Measurements from ENCODE around the gene TCF7L1.

The TCF7L1 gene

GRCh38 chr2:85156619-85157018 lies 23.4 kb downstream of the TCF7L1 start:
- Histone ChIP-seq H3K79me2 (ENCODE audit: insufficient read depth, low read length) (no peaks in the 10 kb centered on the region), H3K27me3 (ENCODE audit: insufficient read depth, low read length, poor library complexity, severe bottlenecking) (no peaks in the 10 kb centered on the region), H2AFZ (ENCODE audit: low read length) (no peak overlapping the region), H3K4me3 (ENCODE audit: low read length, poor library complexity, severe bottlenecking) (no peak overlapping the region), H3K4me2 (ENCODE audit: low read depth, low read length, poor library complexity, severe bottlenecking) (no peak overlapping the region), H3K4me1 (ENCODE audit: insufficient read depth, low read length, poor library complexity, severe bottlenecking) (no peaks in the 10 kb centered on the region), H4K20me1 (ENCODE audit: insufficient read depth, low read length, poor library complexity, severe bottlenecking) (no peaks in the 10 kb centered on the region), H3K9me3 (ENCODE audit: insufficient read depth, low read depth, low read length) (no peaks in the 10 kb centered on the region), H3K9me2 (replicated peaks; ENCODE audit: low read depth, low read length) (no peaks in the 10 kb centered on the region), H3F3A (ENCODE audit: low read depth) (no peaks in the 10 kb centered on the region), H3K9ac (ENCODE audit: low read depth, low read length, poor library complexity, severe bottlenecking) (no peak overlapping the region), H3K36me3 (ENCODE audit: insufficient read depth, low read length) (no peaks in the 10 kb centered on the region)
- TF ChIP-seq CTCF (conservative IDR thresholded peaks at IDR 0.05; ENCODE audit: low read length) (no peak), EZH2phosphoT487 (IDR thresholded peaks at IDR 0.05; ENCODE audit: borderline replicate concordance) (no peak)

GRCh38 chr2:85157345-85157744 lies 24.2 kb downstream of the TCF7L1 start:
- no peak overlapping the region for H3K4me2 ChIP-seq (ENCODE audit: low read depth, low read length, poor library complexity, severe bottlenecking)
- no peaks in the 10 kb centered on the region for H3K9me3 ChIP-seq (ENCODE audit: insufficient read depth, low read depth, low read length)
- no peak overlapping the region for H3K4me3 ChIP-seq (ENCODE audit: low read length, poor library complexity, severe bottlenecking)
- H3F3A ChIP-seq (ENCODE audit: low read depth) = no peaks in the 10 kb centered on the region
- H3K27me3 ChIP-seq (ENCODE audit: insufficient read depth, low read length, poor library complexity, severe bottlenecking) = no peaks in the 10 kb centered on the region
- H4K20me1 ChIP-seq (ENCODE audit: insufficient read depth, low read length, poor library complexity, severe bottlenecking) = no peaks in the 10 kb centered on the region
- no peaks in the 10 kb centered on the region for H3K36me3 ChIP-seq (ENCODE audit: insufficient read depth, low read length)
- no peak overlapping the region for H2AFZ ChIP-seq (ENCODE audit: low read length)
- H3K79me2 ChIP-seq (ENCODE audit: insufficient read depth, low read length) = no peaks in the 10 kb centered on the region
- no peaks in the 10 kb centered on the region for H3K9me2 ChIP-seq (replicated peaks; ENCODE audit: low read depth, low read length)
- TF ChIP-seq CTCF (conservative IDR thresholded peaks at IDR 0.05; ENCODE audit: low read length) = no peak
- no peak for TF ChIP-seq EZH2phosphoT487 (IDR thresholded peaks at IDR 0.05; ENCODE audit: borderline replicate concordance)
- H3K9ac ChIP-seq (ENCODE audit: low read depth, low read length, poor library complexity, severe bottlenecking) = no peak overlapping the region
- H3K4me1 ChIP-seq (ENCODE audit: insufficient read depth, low read length, poor library complexity, severe bottlenecking) = no peaks in the 10 kb centered on the region

- H3K4me2 ChIP-seq (ENCODE audit: low read depth, low read length, poor library complexity, severe bottlenecking) = no peak overlapping the region
- no peaks in the 10 kb centered on the region for H3K27me3 ChIP-seq (ENCODE audit: insufficient read depth, low read length, poor library complexity, severe bottlenecking)
- no peaks in the 10 kb centered on the region for H3K9me2 ChIP-seq (replicated peaks; ENCODE audit: low read depth, low read length)
- no peak overlapping the region for H3K9ac ChIP-seq (ENCODE audit: low read depth, low read length, poor library complexity, severe bottlenecking)
- no peaks in the 10 kb centered on the region for H3K36me3 ChIP-seq (ENCODE audit: insufficient read depth, low read length)
- no peak overlapping the region for H3K4me3 ChIP-seq (ENCODE audit: low read length, poor library complexity, severe bottlenecking)
- H3K9me3 ChIP-seq (ENCODE audit: insufficient read depth, low read depth, low read length) = no peaks in the 10 kb centered on the region
- no peaks in the 10 kb centered on the region for H3K4me1 ChIP-seq (ENCODE audit: insufficient read depth, low read length, poor library complexity, severe bottlenecking)
- TF ChIP-seq CTCF (conservative IDR thresholded peaks at IDR 0.05; ENCODE audit: low read length) (no peak), EZH2phosphoT487 (IDR thresholded peaks at IDR 0.05; ENCODE audit: borderline replicate concordance) (no peak)
- no peaks in the 10 kb centered on the region for H3K79me2 ChIP-seq (ENCODE audit: insufficient read depth, low read length)
- H4K20me1 ChIP-seq (ENCODE audit: insufficient read depth, low read length, poor library complexity, severe bottlenecking) = no peaks in the 10 kb centered on the region
- H2AFZ ChIP-seq (ENCODE audit: low read length) = no peak overlapping the region
- no peaks in the 10 kb centered on the region for H3F3A ChIP-seq (ENCODE audit: low read depth)
Measured at GRCh38 chr2:85158559-85159273, 25.5 kb downstream of the TCF7L1 start.
